ENCODE data around the gene CARS2.
"Not testable (repeated sequence)": the region's sequence is repeated elsewhere in the genome, so short reads cannot be mapped to it uniquely, and the experiment has no call there.

Gene CARS2

DNA sequence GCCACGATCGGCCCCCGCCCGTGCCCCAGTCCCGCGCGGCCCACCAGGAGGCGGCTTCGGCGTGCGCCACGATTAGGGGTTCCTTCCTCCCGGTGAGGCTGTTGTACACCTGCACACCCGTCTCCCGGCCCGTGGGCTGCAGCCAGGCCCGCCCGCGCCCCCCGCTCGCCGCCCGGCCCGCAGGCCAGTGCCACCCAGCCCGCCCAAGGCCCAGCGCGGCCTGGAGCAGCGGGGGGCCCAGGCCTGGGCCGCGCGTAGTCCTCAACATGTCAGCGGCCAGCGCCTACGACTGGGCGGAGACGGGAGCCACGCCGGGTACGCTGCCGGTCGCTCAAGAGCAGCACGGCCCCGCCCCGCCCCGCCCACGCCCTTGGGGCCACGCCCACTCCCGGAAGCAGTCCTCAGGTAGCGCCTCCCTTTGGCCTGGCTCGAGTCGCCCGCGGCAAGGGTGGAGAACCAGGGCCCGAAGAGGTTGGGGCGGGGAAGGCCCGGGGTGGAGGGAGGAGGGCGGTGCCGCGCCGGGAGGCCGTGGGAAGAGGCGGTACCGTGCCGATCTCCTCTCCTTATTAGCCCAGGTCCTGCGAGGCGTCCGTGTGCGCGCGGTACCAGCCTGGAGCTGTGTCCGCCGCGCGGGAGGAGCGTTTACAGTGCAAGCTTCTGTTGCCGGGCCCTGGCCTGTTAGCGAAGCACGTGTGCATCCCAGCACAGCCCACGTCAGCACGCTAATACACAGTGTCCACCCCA, at the start of gene CARS2:
Gene CARS2 (minus strand): TSS at position 291 of the 744 bp plus-strand sequence. CDS start 23 bp downstream, at position 268.
- peak; percentile 88 for DNase-seq

DNA sequence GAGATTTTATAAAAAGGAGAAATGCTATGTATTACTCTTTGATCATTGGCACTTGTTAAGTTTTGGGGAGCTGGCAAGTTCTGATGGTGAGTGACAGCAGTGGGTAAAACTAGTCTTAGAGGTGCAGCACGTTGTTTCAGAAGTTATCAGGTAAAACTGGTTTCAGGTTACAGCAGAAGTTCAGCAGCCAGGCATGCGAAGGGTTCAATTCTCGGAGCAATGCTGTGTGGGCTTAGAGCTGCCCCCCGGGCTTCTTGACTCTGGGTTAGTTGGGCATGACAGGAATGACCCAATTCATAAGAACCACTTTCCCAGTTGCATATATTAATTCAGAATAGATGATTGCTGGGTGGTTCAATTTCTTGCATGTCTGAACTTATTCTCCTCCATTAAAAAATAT, 42.4 kb upstream of the CARS2 start:
- no peak for DNase-seq

DNA sequence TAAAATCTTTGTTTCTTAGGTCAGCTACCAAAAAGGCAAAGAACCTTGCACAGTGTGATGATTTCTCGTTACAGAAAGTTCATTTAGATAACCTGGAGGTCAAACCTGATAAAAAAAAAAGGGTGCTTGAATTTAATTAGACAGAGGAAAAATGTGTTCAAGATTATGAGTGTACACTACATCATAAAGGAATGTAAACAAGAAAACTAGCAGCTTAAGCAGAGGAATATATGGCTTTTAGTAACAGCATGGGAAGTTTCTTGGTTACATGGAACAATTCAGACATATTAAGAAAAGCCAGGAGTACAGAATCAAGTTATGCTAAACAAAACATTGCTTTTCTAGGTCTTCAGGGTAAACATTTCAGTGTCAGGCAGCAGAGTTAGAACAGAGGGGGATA, 40.5 kb upstream of the CARS2 start:
- no peak for DNase-seq

- DNase-seq: no peak
Observed at GRCh38 chr13:110743687-110744086, 37.8 kb upstream of the CARS2 start.

GRCh38 chr13:110737555-110737954, 31.6 kb upstream of the CARS2 start:
- DNase-seq: no peak

- no peak for DNase-seq
Observed at GRCh38 chr13:110734561-110734960, 28.6 kb upstream of the CARS2 start.

GRCh38 chr13:110731072-110731471, 25.2 kb upstream of the CARS2 start:
- DNase-seq: no peak

DNA sequence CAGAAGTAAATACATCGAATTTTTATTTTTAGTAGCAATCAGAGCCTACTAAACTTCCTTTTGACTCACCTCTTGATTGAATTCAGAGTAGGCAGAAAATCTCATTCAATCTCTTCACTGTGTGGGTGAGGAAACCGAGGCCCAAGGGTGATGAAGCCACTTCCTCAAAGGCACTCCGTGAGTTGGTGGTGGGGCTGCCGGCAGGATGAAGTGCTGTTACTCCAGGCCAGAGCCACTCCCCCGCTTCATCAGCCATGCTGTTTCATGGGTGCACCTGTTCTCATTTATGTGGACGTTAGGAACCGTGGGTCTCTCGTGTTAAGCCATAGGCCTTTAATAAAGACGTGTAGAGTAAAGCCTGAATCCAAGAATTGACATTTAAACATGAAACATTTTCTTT, 20.8 kb upstream of the CARS2 start:
- peak; percentile 33 for DNase-seq

DNA sequence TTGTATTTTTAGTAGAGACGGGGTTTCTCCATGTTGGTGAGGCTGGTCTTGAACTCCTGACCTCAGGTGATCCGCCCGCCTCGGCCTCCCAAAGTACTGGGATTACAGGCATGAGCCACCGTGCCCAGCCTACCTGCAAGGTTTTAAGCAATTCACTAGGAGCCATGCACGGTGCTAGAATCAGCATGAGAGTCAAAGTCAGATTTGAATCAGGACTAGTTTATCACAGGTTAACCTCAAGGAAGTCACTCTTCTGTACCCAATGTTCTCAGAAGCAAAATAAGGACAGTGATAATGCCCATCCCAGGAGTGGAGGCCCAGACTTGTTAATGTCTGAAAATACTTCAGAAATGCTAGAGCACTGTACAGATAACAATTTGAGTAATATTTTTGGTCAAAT, 20.2 kb upstream of the CARS2 start:
- not testable (repeated sequence) for DNase-seq

- DNase-seq: no peak
Observed at GRCh38 chr13:110723598-110723997, 17.7 kb upstream of the CARS2 start.

- DNase-seq: no peak
Observed at GRCh38 chr13:110722971-110723370, 17.1 kb upstream of the CARS2 start.

DNA sequence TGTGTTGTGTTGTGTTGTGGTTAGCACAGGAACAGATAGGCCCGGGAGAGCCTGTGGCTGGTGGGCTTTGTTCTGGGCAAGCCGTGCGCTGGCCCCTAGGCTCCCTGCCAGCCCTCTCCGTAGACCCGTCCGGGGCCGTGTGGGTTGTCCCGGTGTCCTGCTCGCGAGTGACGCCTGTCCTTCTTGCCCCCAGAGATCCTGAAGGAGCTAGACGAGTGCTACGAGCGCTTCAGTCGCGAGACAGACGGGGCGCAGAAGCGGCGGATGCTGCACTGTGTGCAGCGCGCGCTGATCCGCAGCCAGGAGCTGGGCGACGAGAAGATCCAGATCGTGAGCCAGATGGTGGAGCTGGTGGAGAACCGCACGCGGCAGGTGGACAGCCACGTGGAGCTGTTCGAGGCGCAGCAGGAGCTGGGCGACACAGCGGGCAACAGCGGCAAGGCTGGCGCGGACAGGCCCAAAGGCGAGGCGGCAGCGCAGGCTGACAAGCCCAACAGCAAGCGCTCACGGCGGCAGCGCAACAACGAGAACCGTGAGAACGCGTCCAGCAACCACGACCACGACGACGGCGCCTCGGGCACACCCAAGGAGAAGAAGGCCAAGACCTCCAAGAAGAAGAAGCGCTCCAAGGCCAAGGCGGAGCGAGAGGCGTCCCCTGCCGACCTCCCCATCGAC, 13.3 kb upstream of the CARS2 start:
- no peak for DNase-seq

DNA sequence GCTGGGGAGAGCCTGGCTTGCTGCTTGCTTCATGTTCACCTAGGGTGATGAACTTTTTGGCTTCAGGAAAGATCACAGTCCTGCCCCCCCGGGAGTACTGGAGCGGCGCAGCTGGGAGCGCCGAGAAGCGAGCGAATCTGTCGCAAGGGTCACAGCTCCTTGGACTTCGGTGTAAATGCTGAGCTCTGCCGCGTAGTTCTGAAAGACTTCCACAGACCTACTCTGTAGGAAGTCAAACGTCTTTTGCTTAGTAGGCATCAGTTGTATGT, 10.3 kb upstream of the CARS2 start:
- no peak for DNase-seq

DNA sequence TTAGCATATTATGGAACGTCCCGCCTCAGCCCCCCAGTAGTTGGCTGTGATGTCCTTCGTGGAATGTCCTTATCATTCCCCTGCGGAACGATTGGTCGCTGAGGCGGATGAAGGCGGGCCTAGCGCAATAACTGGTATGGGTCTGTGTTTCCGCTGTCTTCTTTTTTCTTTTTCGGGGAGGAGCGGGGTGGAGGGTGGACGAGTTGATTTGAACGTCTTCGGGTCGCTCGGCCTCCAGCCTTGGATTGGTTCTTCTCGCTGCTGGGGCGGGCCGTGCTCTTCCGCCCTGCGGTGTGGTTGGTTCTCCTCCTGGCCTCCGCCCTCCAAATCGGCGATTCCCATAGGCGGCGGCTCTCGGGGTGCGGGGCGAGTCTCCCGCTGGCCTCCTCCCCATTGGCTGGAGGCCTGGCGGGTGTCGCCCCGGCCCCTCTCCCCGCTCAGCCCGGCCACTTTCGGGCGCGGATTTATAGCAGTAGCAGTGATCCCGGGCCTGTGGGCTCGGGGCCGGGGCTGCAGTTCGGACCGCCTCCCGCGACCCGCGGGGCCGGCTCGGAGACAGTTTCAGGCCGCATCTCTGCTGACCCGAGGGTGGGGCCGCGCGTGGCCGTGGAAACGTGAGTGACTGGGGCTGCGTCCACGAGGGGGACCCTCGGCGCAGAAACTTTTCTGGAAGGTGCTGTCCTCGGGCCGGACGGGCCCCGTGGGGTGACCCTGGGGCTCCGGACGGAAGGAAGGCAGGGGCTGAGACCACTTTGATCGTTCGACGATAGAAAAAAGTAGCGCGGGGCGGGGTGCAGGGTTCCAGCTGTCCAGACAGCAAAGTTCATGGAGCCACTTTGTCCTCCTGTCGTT, 9.7 kb upstream of the CARS2 start:
- peak; percentile 87 for DNase-seq

- peak; percentile 35 for DNase-seq
Observed at GRCh38 chr13:110714797-110715394, 9.0 kb upstream of the CARS2 start.

GRCh38 chr13:110713981-110714796, 8.3 kb upstream of the CARS2 start:
- peak; percentile 55 for DNase-seq

GRCh38 chr13:110713642-110713952, 7.7 kb upstream of the CARS2 start, which contains the start of gene ING1:
ING1 (plus strand) TSS chr13:110713700; CDS start chr13:110714150, 450 bp downstream.
- no peak for DNase-seq

DNA sequence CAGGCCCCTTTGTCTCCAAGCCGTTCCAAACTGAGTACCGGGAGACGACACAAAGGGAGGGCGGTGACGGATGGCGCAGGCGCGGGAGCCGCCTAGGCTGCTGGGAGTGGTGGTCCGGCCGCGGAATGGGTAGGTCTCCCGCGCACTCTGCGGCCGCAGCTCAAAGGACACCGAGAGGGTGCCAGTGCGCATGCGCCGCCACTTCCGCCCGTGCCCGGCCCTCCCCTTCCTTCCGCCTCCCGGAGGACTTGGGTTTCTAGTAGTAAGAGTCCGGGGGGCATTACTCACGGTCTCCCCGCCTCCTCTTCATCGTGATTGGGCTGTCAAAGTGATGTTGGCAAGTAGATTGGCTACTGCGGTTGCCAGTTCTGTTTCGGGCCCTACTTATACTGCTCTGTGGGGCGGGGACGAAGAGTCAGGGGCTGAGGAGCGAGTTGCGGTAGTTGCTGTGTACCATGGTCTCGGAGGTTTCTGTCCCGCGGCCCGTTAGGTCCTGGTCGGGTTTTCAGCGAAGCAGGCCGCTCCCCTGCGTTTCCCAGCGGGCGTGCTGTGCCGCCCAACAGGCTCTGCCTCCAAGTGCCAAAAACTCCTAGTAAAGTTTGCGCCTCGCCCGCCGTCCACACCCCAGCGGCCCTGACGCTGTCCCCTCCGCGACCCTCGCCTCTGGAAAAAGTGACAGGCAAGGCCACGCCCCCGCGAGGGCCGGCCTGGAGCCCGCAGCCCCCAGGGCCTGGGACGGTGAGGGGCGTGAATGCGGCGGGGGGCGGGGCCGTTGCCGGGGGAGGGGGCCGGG, 7.1 kb upstream of the CARS2 start:
- DNase-seq: peak; percentile 97

DNA sequence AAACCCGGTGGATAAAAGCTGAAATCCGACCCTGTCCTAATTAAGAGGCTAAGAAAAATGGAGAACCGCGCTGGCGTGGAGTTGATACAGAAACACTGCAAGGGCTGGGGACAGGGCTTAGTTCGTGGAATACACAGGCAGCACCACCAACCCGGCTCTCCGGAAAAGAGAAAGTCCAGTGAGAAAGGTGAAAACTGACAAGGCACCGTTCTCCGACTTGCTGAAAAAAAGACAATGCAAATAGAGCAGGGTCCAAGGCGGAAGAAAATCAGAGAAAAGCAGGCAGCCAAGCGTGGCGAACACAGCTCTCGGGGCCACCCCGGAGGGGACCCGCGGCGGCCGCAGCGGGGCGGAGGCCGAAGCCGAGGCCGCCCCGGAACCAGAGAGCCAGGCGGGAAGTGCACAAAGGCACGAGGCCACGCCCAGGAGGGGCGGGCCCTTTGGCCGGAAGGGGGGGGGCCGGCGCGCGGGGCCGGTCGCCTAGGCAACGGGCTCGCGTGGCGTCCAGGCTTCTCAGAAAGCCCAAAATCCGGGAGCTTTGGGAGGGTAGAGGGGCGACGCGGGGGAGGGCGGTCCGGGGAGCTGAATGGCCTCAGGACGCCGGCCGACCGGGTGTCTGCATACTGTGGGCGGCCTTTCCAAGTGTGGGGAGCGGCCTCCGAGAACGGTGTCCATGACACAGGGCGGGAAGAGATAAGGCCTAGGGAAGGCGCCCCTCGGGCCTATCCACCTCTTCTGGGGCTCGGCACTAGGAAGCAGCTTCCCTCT, 6.3 kb upstream of the CARS2 start:
- DNase-seq: peak; percentile 81

DNA sequence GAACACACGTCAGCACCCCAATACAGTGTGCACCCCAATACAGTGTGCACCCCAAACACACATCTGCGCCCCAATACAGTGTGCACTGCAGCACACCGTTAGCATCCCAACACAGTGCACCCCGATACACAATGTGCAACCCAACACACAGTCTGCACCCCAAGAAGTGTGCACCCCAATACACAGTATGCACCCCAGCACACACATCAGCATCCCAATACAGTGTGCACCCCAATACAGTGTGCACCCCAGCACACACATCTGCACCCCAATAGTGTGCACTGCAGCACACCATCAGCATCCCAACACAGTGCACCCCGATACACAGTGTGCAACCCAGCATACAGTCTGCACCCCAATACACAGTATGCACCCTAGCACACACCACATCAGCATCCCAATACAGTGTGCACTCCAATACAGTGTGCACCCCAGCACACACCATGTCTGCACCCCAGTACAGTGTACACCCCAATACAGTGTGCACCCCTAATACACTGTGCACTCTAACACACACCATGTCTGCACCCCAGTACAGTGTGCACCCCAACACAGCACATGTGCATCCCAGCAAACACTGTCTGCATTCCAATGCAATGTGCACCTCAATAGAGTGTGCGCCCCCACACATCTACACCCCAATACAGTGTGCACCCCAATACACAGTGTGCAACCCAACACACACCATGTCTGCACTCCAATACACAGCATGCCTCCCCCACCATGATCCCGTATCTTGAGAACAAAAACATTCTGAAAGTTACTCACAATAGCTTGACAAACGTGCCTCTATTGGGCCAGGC, 855 bp upstream of the CARS2 start:
- no peak for DNase-seq
